ENCODE results near the gene ZDHHC8.
A peak's percentile ranks its signal among the peaks of the same experiment; 100 is the strongest.

Gene ZDHHC8

DNA sequence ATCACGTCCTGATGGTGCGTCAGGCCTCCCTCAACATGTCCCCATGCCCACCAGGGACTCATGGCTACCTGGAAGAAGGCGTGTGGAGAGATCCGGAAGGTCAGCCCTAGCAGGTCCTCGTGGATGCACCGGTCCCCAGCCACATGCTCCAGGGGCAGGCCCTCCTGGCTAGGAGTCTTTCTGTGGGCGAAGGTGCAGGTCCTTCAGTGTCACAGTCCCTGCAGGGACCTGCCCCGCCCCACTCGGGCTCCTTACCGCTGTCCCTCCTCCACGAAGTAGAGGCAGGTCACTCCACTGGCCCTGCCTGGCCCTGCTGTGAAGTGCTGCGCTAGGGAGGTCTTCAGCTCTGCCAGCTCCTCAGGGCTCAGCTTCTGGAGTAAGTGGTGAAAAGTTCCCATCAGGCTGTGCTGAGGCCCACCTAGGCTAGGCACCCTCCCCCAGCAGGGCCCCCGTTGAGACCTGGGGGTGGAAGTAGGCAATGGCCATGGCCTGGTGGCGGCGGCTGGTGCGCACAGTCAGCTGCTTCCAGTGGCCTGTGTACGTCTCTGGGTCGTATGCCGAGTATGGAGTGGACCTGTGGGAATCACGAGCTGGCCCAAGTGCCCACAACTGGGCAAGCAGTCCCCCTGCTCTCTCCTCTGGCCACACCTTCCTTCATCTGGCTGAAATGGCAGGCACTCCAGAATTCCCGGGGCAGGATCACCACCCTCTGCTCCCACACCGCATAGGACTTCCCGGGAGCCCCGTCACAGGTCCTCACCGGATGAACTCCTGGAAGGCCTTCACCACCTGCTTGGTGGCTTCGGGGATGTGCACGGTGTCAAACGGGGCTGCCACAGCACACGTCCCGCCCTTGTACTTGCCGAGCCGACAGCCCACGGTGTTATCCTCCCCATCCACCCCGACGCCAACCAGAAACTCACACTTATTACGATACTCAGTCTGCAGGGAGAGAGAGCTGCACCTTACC lies 16.8 kb upstream of the ZDHHC8 start:
- DNase-seq (ENCODE audit: low read depth), result no peak

GRCh38 chr22:20115691-20116375 lies 15.8 kb upstream of the ZDHHC8 start, which contains the start of gene RANBP1:
TSS of gene RANBP1 (plus strand) at chr22:20116104. CDS start at chr22:20116185, 81 bp downstream.
- DNase-seq (ENCODE audit: low read depth), result no peak

GRCh38 chr22:20116376-20116950 lies 15.1 kb upstream of the ZDHHC8 start:
- no peak for DNase-seq (ENCODE audit: low read depth)

GRCh38 chr22:20116951-20117632 lies 14.5 kb upstream of the ZDHHC8 start, which contains the start of gene TRMT2A:
TSS of gene TRMT2A (minus strand) at chr22:20117226. CDS start at chr22:20116906, 320 bp downstream.
- DNase-seq (ENCODE audit: low read depth), result peak; percentile 94

- peak; percentile 81 for DNase-seq (ENCODE audit: low read depth)
Measured at GRCh38 chr22:20117633-20118299, 13.8 kb upstream of the ZDHHC8 start.

GRCh38 chr22:20118300-20119020 lies 13.1 kb upstream of the ZDHHC8 start:
- DNase-seq (ENCODE audit: low read depth), result no peak

DNA sequence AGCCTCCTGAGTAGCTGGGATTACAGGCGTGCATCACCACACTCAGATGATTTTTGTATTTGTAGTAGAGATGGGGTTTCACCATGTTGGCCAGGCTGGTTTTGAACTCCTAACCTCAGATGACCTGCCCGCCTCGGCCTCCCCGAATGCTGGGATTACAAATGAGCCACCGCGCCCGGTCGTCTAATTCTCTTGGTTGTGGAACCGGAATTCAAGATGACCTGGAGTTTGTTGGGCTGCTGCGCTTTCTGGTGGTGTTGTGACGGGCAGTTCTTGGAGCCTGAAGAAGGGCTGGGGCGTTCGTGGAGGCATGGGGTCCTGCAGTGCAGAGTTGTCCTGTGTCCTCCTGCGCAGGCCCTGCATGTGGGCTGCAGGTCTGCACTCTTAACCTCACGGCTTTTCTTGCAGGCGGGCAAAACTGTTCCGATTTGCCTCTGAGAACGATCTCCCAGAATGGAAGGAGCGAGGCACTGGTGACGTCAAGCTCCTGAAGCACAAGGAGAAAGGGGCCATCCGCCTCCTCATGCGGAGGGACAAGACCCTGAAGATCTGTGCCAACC lies 9.7 kb upstream of the ZDHHC8 start:
- no peak for DNase-seq (ENCODE audit: low read depth)

- no peak for DNase-seq (ENCODE audit: low read depth)
Measured at GRCh38 chr22:20123366-20124082, 8.1 kb upstream of the ZDHHC8 start.

GRCh38 chr22:20124083-20124787 lies 7.4 kb upstream of the ZDHHC8 start:
- no peak for DNase-seq (ENCODE audit: low read depth)

- no peak for DNase-seq (ENCODE audit: low read depth)
Measured at GRCh38 chr22:20125201-20126174, 6.1 kb upstream of the ZDHHC8 start.

- DNase-seq (ENCODE audit: low read depth), result no peak
Measured at GRCh38 chr22:20126284-20127029, 5.1 kb upstream of the ZDHHC8 start.

- no peak for DNase-seq (ENCODE audit: low read depth)
Measured at GRCh38 chr22:20127318-20127868, 4.2 kb upstream of the ZDHHC8 start.

DNA sequence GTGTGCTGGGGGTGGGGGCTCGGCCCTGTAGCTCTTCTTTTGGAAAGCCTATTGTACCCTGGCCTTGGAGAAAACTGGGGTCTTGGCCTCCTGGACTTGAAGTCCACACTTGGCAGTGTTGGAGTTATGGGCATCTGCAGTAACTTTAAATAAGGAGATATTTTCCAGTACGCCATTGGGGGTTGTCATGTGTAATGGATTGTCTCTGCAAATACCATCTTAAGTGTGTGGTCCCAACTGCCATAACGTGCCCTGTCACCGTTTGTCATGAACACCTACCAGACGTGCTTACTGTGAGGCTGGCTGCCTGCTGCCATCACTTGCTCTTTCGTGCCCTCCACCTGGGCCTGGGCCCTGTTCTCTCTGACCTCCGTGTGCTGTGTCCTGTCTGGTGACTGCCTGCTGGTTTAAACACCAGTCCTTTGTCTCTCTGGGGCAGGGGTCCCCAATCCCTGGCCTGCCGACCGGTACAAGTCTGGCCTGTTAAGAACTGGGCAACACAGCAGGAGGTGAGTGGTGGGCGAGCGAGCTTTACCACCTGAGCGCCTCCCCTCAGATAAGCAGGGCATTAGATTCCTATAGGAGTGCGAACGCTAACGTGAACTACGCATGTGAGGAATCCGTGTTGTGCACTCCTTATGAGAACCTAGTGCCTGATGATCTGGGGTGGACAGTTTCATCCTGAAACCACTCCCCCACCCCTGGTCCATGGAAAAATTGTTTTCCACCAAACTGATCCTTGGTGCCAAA lies 3.6 kb upstream of the ZDHHC8 start:
- no peak for DNase-seq (ENCODE audit: low read depth)

- DNase-seq (ENCODE audit: low read depth), result no peak
Measured at GRCh38 chr22:20128619-20128901, 3.0 kb upstream of the ZDHHC8 start.

DNA sequence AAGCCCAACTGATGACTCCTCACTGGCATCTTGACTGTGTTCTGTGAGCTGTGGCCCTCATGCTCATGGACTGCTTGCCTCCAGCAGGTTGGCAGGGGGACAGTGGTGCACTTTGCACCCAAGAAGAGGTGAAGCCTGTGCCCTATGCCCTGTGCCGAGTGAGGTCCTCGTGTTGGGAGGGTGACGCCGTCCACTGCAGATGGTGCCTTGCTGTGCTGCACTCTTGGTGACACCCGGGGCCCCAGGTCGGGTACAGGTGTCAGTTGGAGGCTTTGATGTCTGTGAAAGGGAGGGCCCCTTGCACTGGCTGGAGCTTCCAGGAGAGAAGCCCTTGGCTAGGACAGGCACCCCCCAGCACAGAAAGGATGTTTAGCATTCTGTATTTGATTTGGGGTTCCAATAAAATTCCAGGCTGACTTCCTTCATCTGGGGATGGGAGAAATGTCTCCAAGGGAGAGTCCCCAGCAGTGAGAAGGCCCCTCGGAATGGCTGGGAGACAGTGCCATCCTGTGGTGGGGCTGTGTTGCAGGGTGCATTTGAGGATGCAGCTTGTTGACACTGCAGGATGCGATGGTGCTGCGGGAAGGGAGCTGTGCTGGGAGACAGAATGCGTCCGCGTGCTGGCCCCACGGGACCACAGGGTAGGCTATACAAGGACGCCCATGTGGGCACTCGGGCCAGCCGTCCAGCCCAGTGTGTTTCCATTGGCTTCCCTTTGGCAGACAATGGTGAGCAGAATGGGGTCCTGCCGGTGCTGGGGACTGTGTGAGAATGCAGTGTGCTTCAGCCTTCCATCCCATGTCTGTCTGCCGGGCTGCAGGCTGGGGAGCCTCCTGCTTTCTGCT lies 2.5 kb upstream of the ZDHHC8 start:
- peak; percentile 35 for DNase-seq (ENCODE audit: low read depth)

- DNase-seq (ENCODE audit: low read depth), result no peak
Measured at GRCh38 chr22:20129747-20130014, 1.9 kb upstream of the ZDHHC8 start.
